Astrocyte of the cerebellum (primary cell): ENCODE measurements around the gene RUNX2.

Source experiments
- DNase-seq: peaks from one replicate; pipeline ENCODE4 v3.0.0-alpha.2; 2011; ENCODE audit warnings: low read depth
- H3K4me3 ChIP-seq: 2 replicates; pipeline ENCODE4 v1.5.1; 2011; ENCODE audit warnings: mild to moderate bottlenecking, low read depth, low read length, moderate library complexity
- CTCF ChIP-seq: IDR thresholded peaks from 2 replicates; pipeline ENCODE4 v1.5.1; 2012; ENCODE audit warnings: low read length, low read depth, moderate library complexity, mild to moderate bottlenecking; ENCODE audit errors: missing control alignments
- in situ Hi-C: cut with HindIII; loops from 2 replicates; pipeline ENCODE4 v1.10.0; 2017; ENCODE audit warnings: low sequenced_read_pairs

Gene RUNX2

GRCh38 chr6:45574885-45575284, 246.8 kb downstream of the RUNX2 start:
- H3K4me3 ChIP-seq: no peak overlapping the region
- in situ Hi-C loops: no loop called here
- TF ChIP-seq CTCF: no peak
- no peak for DNase-seq

DNA sequence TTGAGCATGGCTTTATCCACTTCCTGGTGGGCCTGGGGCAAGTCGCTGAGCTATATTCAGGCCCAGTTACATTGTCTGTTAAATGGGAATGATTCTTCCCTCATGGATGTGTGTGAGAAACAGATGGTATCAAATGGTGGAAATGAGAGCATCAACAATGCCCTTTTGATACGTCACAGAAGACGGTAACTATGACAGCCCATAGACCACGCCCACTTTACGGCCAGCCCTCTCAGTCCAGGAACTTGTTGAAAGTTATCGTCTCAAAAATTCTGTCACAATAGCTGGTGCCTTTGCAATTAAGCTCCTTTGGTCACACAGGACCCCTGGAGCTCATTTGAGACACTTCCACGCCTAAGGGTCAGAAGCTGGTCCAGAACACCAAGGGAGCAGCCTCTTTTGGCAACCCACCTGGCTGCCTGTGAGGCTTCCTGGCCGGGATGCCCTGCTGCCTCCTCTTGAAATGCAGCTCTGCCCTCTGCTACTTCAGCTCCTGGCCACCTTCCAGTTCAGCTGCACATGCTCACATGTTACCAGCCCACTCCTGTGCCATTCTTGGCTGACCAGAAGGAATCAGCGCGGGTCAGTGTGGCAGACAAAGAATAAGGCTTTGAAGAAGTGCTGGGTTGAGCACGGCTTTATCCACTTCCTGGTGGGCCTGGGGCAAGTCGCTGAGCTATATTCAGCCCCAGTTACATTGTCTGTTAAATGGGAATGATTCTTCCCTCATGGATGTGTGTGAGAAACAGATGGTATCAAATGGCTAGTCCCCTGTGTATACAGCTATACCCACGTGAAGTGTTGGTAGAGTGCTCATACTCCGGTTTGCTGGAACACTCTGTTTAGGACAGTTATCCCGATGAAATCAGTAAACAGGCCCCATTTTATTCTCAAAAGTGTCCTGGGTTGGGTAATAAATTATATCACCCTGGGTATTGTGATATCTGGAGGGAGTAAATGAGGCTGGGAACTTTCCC, 248.8 kb downstream of the RUNX2 start:
- no peak for DNase-seq

GRCh38 chr6:45577836-45578504, 249.8 kb downstream of the RUNX2 start:
- no peak for TF ChIP-seq CTCF
- in situ Hi-C loops: no loop called here
- no peak overlapping the region for H3K4me3 ChIP-seq
- no peak for DNase-seq

More for the DNA sequence above, 248.8 kb downstream of the RUNX2 start:
- in situ Hi-C loops: no loop called here
- TF ChIP-seq CTCF: no peak
- H3K4me3 ChIP-seq: no peak overlapping the region

DNA sequence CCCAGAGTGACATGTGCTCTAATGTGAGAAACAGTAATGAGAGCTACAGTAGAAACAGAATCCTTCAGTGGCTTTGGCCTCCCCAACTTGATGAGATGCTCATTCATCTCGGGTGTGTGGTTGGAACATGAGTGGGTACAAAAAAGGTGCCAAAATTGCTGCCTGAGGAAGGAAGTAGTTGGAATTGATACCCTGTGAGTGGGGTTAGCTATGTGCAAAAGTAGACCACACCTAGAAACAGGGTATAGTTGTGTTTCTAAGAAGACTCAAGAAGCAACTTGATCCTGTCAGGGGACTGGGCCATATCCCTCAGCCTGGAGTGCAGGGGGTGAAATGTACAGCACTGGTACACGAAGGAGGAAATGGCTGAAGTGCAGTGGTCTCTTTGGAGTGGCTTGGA, 256.0 kb downstream of the RUNX2 start:
- in situ Hi-C loops: no loop called here
- H3K4me3 ChIP-seq: no peak overlapping the region
- DNase-seq: no peak
- no peak for TF ChIP-seq CTCF

DNA sequence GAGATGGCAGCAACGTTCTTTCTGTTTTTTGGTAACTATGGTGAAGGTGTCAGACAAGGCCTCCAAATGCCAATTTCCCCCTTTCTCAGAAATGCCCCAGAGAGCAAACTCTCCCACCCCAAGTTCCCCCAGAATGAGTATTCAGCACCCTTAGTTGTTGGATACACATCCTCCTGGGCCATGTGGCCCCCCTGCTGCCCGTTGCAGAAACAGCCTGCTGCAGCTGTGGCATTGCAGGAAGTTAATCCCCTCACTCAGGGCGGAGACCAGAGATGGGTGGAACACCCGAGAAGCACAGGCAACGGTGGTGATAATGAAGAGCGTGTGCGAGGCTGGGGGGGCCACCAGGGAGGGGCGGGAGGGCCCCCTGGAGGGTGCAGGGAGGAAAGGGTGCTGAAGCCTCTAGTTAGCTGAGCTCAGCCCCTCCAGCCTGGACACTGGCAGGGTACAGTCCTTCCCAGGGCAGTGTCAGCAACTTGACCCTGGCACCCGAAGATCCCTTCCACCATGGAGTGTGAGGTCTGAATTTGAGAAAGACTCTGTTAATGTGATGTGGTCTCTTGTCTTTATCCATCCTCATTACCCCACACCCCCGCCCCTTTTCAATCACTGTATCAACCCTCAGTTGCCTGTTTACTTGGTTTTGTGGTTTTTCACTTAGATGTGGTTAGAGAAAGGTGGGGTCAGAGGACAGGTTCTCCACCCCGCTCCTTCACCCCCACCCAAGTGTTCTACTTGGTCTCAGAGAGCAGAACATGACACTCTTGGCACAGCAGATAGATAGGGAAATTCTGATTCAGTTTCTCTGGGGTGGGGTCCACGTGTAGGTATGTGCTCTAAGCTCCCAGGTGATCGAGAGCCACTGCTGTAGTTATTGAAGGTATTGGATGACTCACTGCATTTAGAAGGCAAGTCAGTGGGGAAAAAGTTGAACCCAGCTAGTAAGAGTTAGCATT, 258.4 kb downstream of the RUNX2 start:
- H3K4me3 ChIP-seq: no peak overlapping the region
- DNase-seq: no peak
- in situ Hi-C loops: no loop called here
- TF ChIP-seq CTCF: no peak
